Muscle of leg (tissue), 11 donors: ENCODE measurements around the gene ILK. TPM values are rescaled to one million over a fixed set of nuclear protein-coding genes. Genes with fewer than 3 reads are reported as not detected.

Experiments used
- DNase-seq: peaks from one replicate; pipeline ENCODE4 v3.0.0; 2013
- H3K27ac ChIP-seq: one replicate; pipeline ENCODE4 v1.5.1; 2013; ENCODE audit warnings: mild to moderate bottlenecking, low read length, control low read depth
- H3K27me3 ChIP-seq: one replicate; pipeline ENCODE4 v1.6.1; 2013; ENCODE audit warnings: low read length; ENCODE audit not compliant: control insufficient read depth, insufficient read depth
- H3K36me3 ChIP-seq: one replicate; pipeline ENCODE4 v1.6.1; 2013; ENCODE audit warnings: low read length; ENCODE audit not compliant: control insufficient read depth, insufficient read depth
- H3K4me1 ChIP-seq: one replicate; pipeline ENCODE4 v1.6.1; 2013; ENCODE audit warnings: low read length; ENCODE audit not compliant: control insufficient read depth, insufficient read depth
- H3K4me3 ChIP-seq: one replicate; pipeline ENCODE4 v1.5.1; 2013; ENCODE audit warnings: low read length, control low read depth
- H3K9me3 ChIP-seq: replicated peaks from 2 replicates; pipeline ENCODE4 v1.6.1; 2013; ENCODE audit warnings: low read depth, low read length; ENCODE audit not compliant: control insufficient read depth
- WGBS: methylation state at CpG from one replicate; pipeline ENCODE4 v1.1.5; 2013; ENCODE audit warnings: missing lambda C conversion rate; ENCODE audit not compliant: insufficient coverage; 5-methylcytosine and 5-hydroxymethylcytosine counted together
- polyA plus RNA-seq, 8 donors: library from polyadenylated mRNA; unstranded; fragments of 120-200 nt; gene quantifications; one replicate each; pipeline versions ENCODE4 v1.2.1 to v1.2.3, GENCODE V29; 2013; ENCODE audit warnings: inconsistent platforms in 1 of 8, low replicate concordance in 1 of 8; ENCODE audit not compliant: insufficient read length in 8 of 8, insufficient read depth in 1 of 8
- total RNA-seq: library from RNA; stranded (reverse); fragments of 120-200 nt; gene quantifications from one replicate; pipeline ENCODE4 v1.2.4, GENCODE V29; 2013

ILK gene
- total and polyA plus RNA-seq, 9 donors, result 139 to 165 (median 148) TPM

- no peaks in the 10 kb centered on the region for H3K9me3 ChIP-seq
- no CpG with 5 or more reads among the region's 3 CpGs for WGBS
- peaks cover 7% of the 10 kb centered on the region for H3K36me3 ChIP-seq
Measured at GRCh38 chr11:6561288-6561687, 42.3 kb upstream of the ILK start.

DNA sequence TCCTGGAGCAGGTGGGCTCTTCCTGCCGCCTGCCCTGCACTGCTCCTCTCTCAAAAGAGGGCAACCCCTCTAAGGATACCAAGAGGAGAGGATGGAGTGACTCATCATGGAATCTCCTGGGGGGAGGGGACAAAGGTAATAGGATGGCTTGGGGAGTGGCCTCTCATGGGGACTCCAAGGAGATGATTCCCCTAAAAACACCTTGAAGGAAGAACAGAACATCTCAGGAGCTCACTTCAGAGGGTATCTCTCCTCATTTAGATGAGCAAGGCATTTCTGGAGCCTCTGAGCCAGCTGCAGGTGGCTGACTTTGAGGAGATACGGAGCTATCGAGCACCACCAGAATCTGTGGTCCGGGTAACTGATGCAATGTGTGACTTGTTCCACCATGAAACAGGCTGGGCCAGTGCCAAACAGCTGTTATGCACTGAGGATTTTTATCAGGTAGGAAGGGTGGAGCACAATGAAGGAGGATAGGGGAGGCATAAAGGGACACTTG is 40.4 kb upstream of the ILK start:
- WGBS, result 89% methylated on average over 3 of the region's 4 CpGs
- H3K4me3 ChIP-seq, result no peak overlapping the region
- H3K27me3 ChIP-seq, result no peaks in the 10 kb centered on the region
- H3K27ac ChIP-seq, result no peak overlapping the region
- no peaks in the 10 kb centered on the region for H3K9me3 ChIP-seq
- H3K4me1 ChIP-seq, result peaks cover 4% of the 10 kb centered on the region
- peaks cover 10% of the 10 kb centered on the region for H3K36me3 ChIP-seq
- no peak for DNase-seq

More at GRCh38 chr11:6561288-6561687, 42.3 kb upstream of the ILK start:
- Histone ChIP-seq H3K4me1 (no peaks in the 10 kb centered on the region), H3K27me3 (no peaks in the 10 kb centered on the region), H3K27ac (no peak overlapping the region), H3K4me3 (no peak overlapping the region)
- no peak for DNase-seq

DNA sequence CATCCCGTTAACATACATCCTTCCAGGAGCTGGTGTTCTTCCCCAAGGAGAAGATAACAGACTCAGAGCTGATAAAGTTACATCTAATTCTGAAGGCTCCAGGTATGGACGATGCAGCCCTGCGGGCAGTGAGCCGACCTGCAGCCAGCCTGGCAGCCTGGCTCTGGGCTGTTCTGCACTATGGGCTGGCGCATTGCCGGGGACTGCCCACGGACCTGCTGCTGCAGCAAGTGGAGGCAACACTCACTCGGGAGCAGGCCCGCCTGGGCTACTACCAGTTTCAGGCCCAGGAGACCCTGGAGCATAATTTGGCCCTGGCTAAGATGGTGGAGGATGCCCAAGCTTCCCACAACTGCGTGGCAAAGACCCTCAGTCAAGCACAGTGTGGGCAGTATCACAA is 39.9 kb upstream of the ILK start:
- Histone ChIP-seq H3K27me3 (no peaks in the 10 kb centered on the region), H3K9me3 (no peaks in the 10 kb centered on the region), H3K27ac (no peak overlapping the region), H3K4me1 (peaks cover 9% of the 10 kb centered on the region), H3K4me3 (no peak overlapping the region), H3K36me3 (peaks cover 10% of the 10 kb centered on the region)
- 85% methylated on average over 10 of the region's 10 CpGs for WGBS
- DNase-seq, result no peak

DNA sequence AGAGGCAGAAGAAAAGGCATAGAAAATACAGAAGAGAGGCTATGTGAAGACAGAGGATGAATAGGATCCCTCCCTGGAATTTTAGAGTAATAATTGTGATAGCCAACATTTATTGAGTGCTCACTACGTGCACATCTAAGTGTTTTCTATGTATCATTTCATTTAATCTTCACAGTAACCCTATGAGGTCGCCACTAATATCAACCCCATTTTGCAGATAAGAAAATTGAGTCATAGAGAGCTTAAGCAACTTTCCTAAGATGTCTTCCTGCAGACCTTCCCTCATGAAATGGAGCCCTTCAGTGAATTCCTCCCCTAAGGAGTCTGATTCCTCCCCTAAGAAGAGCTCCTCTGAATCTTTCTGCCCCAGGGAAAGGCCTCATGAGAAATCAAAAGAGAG is 38.2 kb upstream of the ILK start:
- H3K36me3 ChIP-seq, result peaks cover 11% of the 10 kb centered on the region
- H3K27me3 ChIP-seq, result no peaks in the 10 kb centered on the region
- no CpG with 5 or more reads among the region's 2 CpGs for WGBS

DNA sequence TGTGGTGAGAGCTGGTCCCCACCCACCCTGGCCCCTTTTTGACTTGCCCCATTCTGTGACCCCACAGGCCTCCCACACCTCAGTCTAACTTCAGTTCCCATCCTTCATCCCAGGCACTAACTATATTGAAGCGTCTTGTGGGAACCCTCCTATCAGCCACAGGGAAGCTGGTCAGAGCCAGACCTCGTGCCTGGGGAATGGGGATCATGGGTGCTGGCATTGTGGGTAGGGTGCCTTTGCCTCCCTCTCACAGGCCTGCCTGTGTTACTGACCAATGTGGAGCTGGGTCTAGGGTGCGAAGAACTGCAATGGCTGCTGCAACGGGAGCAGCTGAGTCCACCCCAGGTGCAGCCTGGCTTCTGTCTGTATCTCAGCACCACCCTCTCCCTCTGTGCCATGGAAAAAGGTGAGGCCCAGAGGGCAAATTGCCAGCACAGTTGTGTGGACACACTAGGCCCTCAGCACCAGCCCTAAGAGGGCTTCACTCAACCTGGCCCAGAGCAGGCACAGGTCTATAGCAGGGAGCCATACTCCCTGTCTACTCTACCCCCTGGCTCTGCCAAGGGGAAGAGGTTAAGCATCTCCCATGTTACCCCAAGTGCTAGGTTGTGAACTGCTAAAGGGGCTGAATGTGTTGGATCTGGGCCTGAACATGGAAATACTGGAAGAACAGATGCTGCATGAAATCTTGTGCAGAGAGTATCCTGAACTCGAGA is 37.4 kb upstream of the ILK start:
- Histone ChIP-seq H3K9me3 (no peaks in the 10 kb centered on the region), H3K4me1 (peaks cover 12% of the 10 kb centered on the region), H3K27ac (no peak overlapping the region), H3K27me3 (no peaks in the 10 kb centered on the region), H3K4me3 (no peak overlapping the region), H3K36me3 (peaks cover 12% of the 10 kb centered on the region)
- DNase-seq, result no peak
- 85% methylated on average over 2 of the region's 5 CpGs for WGBS

More for the DNA sequence above, 38.2 kb upstream of the ILK start:
- Histone ChIP-seq H3K4me1 (peaks cover 12% of the 10 kb centered on the region), H3K27ac (no peak overlapping the region), H3K9me3 (no peaks in the 10 kb centered on the region), H3K4me3 (no peak overlapping the region)
- DNase-seq, result no peak

GRCh38 chr11:6566704-6567370 is 36.7 kb upstream of the ILK start:
- Histone ChIP-seq H3K4me1 (peaks cover 15% of the 10 kb centered on the region), H3K4me3 (no peak overlapping the region), H3K36me3 (peaks cover 12% of the 10 kb centered on the region), H3K27me3 (no peaks in the 10 kb centered on the region), H3K27ac (no peak overlapping the region), H3K9me3 (no peaks in the 10 kb centered on the region)
- WGBS, result 85% methylated on average over 13 of the region's 13 CpGs
- DNase-seq, result no peak

- no peaks in the 10 kb centered on the region for H3K27me3 ChIP-seq
- H3K36me3 ChIP-seq, result peaks cover 12% of the 10 kb centered on the region
- no peak overlapping the region for H3K4me3 ChIP-seq
- 97% methylated on average over 6 of the region's 7 CpGs for WGBS
- no peak overlapping the region for H3K27ac ChIP-seq
- H3K9me3 ChIP-seq, result no peaks in the 10 kb centered on the region
- no peak for DNase-seq
- peaks cover 15% of the 10 kb centered on the region for H3K4me1 ChIP-seq
Measured at GRCh38 chr11:6567371-6567745, 36.2 kb upstream of the ILK start.

DNA sequence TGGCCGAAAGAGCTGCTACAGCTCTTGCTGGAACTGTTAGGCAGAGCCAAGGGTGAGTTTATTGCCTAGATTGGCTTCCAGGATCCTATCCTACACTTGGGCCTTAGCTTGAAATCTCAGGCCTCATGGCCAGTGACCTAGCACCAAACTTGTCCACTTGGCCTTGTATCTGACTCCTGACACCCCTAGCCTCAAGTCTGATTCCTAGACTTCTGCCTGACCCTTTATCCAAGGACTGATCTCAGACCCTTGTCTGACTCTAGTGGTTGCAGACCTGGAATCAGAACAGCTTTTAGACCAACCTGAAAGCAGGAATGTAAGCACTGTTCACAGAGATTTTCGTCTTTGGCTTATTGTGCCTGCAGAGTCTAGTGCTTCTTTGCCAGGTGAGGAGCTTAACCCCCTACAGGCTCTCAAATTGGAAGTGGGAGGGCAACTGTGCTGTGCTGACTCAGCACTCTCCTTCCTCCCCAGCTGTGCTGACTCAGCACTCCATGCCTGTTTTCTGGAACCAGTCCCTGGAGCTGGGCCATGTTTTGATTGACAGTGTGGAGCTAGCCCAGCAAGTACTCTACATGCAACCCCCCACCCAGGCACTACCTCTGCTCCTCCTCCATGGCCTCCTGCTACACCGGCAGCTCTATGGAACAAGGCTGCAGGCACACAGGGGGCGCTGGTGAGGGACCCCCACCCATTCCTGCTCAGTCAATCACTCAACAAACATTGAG is 35.2 kb upstream of the ILK start:
- Histone ChIP-seq H3K27me3 (no peaks in the 10 kb centered on the region), H3K4me1 (peaks cover 15% of the 10 kb centered on the region), H3K4me3 (no peak overlapping the region), H3K27ac (no peak overlapping the region), H3K9me3 (no peaks in the 10 kb centered on the region), H3K36me3 (peaks cover 12% of the 10 kb centered on the region)
- 100% methylated on average over 1 of the region's 4 CpGs for WGBS
- peak; percentile 81 for DNase-seq

GRCh38 chr11:6569706-6570105 is 33.9 kb upstream of the ILK start:
- Histone ChIP-seq H3K4me1 (peaks cover 15% of the 10 kb centered on the region), H3K9me3 (no peaks in the 10 kb centered on the region), H3K27ac (no peak overlapping the region), H3K36me3 (peaks cover 9% of the 10 kb centered on the region), H3K4me3 (no peak overlapping the region), H3K27me3 (no peaks in the 10 kb centered on the region)
- no peak for DNase-seq
- 97% methylated on average over 3 of the region's 5 CpGs for WGBS
